ENCODE measurements around the gene MTG2. TPM values are rescaled to one million over a fixed set of nuclear protein-coding genes. Genes with fewer than 3 reads are reported as not detected.

The MTG2 gene
- total and polyA plus RNA-seq, 8 donors: 13.6 to 77.9 (median 21.4) TPM

- WGBS, 5 donors: 68 to 81% (median 77%) methylated on average over 8 of the region's 8 CpGs
- intact Hi-C loops (cut with DNase I; ENCODE audit: low total_unique reads): loop anchor here (5.0 kb wide), 1 partner anchor 70 kb away; the partner anchor contains the start of gene TAF4
- H3K4me1 ChIP-seq: peaks cover 24 to 66% (median 34%) of the 10 kb centered on the region in 4 donors
- no peaks in the 10 kb centered on the region for H3K9me3 ChIP-seq
- H3K4me3 ChIP-seq: no peak overlapping the region
- DNase-seq: no peak
- TF ChIP-seq CTCF (IDR thresholded peaks at IDR 0.05) (no peak), POLR2AphosphoS5 (IDR thresholded peaks at IDR 0.05) (no peak), POLR2A (IDR thresholded peaks at IDR 0.05) (no peak), EP300 (IDR thresholded peaks at IDR 0.05) (no peak)
- H3K27me3 ChIP-seq: no peaks in the 10 kb centered on the region
- peak overlapping the region in 1 of 5 donors; percentile 14 for H3K27ac ChIP-seq
- H3K36me3 ChIP-seq: peaks cover 70 to 82% (median 80%) of the 10 kb centered on the region in 4 donors
Observed at GRCh38 chr20:62137478-62138203, 45.2 kb upstream of the MTG2 start.

- Histone ChIP-seq H3K9me3 (no peaks in the 10 kb centered on the region), H3K4me1 (peaks cover 24 to 61% (median 33%) of the 10 kb centered on the region in 4 donors), H3K27me3 (no peaks in the 10 kb centered on the region), H3K4me3 (no peak overlapping the region), H3K27ac (peak overlapping the region in 1 of 5 donors; percentile 14), H3K36me3 (peaks cover 67 to 76% (median 75%) of the 10 kb centered on the region in 4 donors)
- TF ChIP-seq CTCF (IDR thresholded peaks at IDR 0.05) (no peak), POLR2A (IDR thresholded peaks at IDR 0.05) (no peak)
- 81 to 90% (median 84%) methylated on average over 11 of the region's 11 CpGs for WGBS, 5 donors
- intact Hi-C loops (cut with DNase I; ENCODE audit: low total_unique reads): loop anchor here (5.0 kb wide), 1 partner anchor 71 kb away; the partner anchor contains the start of gene TAF4
- DNase-seq: no peak
Observed at GRCh38 chr20:62138204-62138543, 44.7 kb upstream of the MTG2 start.

- peaks cover 24 to 56% (median 31%) of the 10 kb centered on the region in 4 donors for H3K4me1 ChIP-seq
- no peaks in the 10 kb centered on the region for H3K9me3 ChIP-seq
- TF ChIP-seq POLR2A (IDR thresholded peaks at IDR 0.05) (no peak), EP300 (IDR thresholded peaks at IDR 0.05) (no peak), POLR2AphosphoS5 (IDR thresholded peaks at IDR 0.05) (no peak), CTCF (IDR thresholded peaks at IDR 0.05) (no peak)
- H3K27ac ChIP-seq: no peak overlapping the region
- intact Hi-C loops (cut with DNase I; ENCODE audit: low total_unique reads): loop anchor here (5.0 kb wide), 1 partner anchor 72 kb away; the partner anchor contains the start of gene TAF4
- peaks cover 60 to 69% (median 68%) of the 10 kb centered on the region in 4 donors for H3K36me3 ChIP-seq
- WGBS, 5 donors: 90 to 94% (median 92%) methylated on average over 10 of the region's 10 CpGs
- no peaks in the 10 kb centered on the region for H3K27me3 ChIP-seq
- no peak for DNase-seq
- no peak overlapping the region for H3K4me3 ChIP-seq
Observed at GRCh38 chr20:62138912-62139311, 43.9 kb upstream of the MTG2 start.

GRCh38 chr20:62139636-62140035, 43.2 kb upstream of the MTG2 start:
- no peak for TF ChIP-seq POLR2AphosphoS5 (IDR thresholded peaks at IDR 0.05)
- TF ChIP-seq POLR2A (IDR thresholded peaks at IDR 0.05): no peak
- no peak for TF ChIP-seq EP300 (IDR thresholded peaks at IDR 0.05)
- no peak for TF ChIP-seq CTCF (IDR thresholded peaks at IDR 0.05)
- Histone ChIP-seq H3K27me3 (no peaks in the 10 kb centered on the region), H3K4me1 (peaks cover 23 to 52% (median 31%) of the 10 kb centered on the region in 4 donors), H3K4me3 (no peak overlapping the region), H3K9me3 (no peaks in the 10 kb centered on the region), H3K36me3 (peaks cover 55 to 62% (median 60%) of the 10 kb centered on the region in 4 donors), H3K27ac (no peak overlapping the region)
- intact Hi-C loops (cut with DNase I; ENCODE audit: low total_unique reads): loop anchor here (5.0 kb wide), 1 partner anchor 72 kb away; the partner anchor contains the start of gene TAF4
- no peak for DNase-seq
- 91 to 93% (median 92%) methylated on average over 9 to 13 of the region's 13 CpGs for WGBS, 5 donors
